T-helper 1 cell treated with Interleukin-12 subunit alpha and Interleukin-12 subunit beta and Interleukin-4 antibody, amounts not matched to agents 30 ng/mL and 1 ng/mL, for 36 hours (primary cell): ENCODE results near the gene ACADL. TPM values are rescaled to one million over a fixed set of nuclear protein-coding genes. Genes with fewer than 3 reads are reported as not detected.
"Not testable (repeated sequence)": the region's sequence is repeated elsewhere in the genome, so short reads cannot be mapped to it uniquely, and the experiment has no call there.

Experiments used
- intact Hi-C: fragments of 100-400 bp; cut with micrococcal nuclease; formaldehyde crosslinking; loops from one replicate; pipeline ENCODE4 v1.15.1; 2024
- total RNA-seq: library from RNA; stranded (reverse); gene quantifications from 2 replicates; pipeline ENCODE4 v1.2.3, GENCODE V29; 2022

Gene ACADL
- total RNA-seq, 1 donor from 2014 or later, result not detected

GRCh38 chr2:210203147-210203546, 22.1 kb downstream of the ACADL start:
- intact Hi-C loops, result no loop called here

DNA sequence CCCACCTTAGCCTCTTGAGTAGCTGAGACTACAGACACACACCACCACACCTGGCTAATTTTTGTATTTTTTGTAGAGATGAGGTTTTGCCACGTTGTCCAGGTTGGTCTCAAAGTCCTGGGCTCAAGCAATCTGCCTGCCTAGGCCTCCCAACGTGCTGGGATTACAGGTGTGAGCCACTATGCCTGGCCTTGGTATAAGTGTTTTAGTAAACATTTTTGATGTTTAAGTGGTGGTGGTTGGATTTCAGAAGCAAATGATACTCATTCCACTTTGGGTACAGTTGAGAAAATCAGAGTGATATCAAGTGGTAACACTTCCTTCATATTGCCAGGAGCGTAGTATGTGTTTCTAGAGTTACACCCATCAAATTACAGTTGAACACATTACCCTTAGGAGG, 25.4 kb downstream of the ACADL start:
- intact Hi-C loops, result loop anchor here (1.0 kb wide), 6 partner anchors 127 to 1805 kb away; no protein-coding TSS in a partner anchor

- intact Hi-C loops, result loop anchor here (1.0 kb wide), 6 partner anchors 126 to 1804 kb away; no protein-coding TSS in a partner anchor
These were observed 26.0 kb downstream of the ACADL start for GRCh38 chr2:210199186-210199765.

DNA sequence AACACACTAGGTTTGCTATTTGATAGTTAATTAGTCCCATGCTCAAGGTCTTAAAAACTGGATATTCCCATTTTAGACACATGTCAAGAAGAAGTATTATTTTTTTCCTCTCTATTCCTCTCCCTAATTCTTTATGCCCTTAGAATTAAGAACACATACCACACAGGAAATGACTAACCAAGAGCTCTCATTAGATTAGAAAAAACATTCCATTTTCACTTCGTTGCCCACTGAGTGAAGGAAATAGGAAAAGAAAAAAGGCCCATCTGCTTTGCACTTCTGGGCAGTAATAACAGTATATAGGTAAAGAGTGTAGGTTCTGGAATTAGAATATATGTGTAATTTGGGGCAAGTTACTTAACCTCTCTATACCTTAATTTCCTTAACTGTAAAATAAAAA, 26.9 kb downstream of the ACADL start:
- intact Hi-C loops, result no loop called here

- intact Hi-C loops, result no loop called here
These were observed 27.5 kb downstream of the ACADL start for GRCh38 chr2:210197720-210198119.

DNA sequence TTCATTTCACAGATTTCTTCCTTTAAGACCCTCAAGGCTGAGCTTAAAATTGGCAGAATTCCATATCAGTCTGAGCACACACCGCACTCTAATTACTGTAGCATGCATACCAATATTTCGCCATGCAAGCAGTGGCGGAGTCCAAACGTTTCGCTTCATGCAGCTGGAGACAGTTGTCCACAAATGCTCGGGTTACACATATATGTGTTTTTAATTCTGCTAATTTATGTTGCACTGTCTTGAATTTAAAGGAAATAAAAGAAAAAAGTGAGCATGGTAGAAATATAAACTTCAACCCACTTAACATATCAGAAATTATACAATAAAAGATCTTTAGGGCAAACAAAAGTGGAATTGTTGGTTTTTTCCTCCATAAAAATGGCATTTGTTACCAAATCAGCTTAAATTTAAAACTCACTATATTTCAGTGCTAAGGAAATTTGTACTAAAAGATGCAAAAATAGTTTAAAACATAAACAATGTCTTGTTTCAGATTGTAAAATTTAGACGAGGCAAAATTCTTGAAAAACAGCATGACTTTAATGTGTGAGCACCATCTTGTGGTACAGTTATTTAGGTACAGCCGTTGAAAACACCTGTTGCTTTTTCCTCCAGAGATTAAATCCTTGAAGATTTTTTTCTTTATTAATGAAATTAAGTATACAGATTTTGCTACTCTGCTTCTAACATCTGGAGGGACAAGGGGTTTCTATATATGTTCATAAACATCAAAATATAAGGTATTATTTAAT, 30.0 kb downstream of the ACADL start:
- intact Hi-C loops, result loop anchor here (1.0 kb wide), 6 partner anchors 25 to 1800 kb away; partner anchors contain the start of gene RPE

DNA sequence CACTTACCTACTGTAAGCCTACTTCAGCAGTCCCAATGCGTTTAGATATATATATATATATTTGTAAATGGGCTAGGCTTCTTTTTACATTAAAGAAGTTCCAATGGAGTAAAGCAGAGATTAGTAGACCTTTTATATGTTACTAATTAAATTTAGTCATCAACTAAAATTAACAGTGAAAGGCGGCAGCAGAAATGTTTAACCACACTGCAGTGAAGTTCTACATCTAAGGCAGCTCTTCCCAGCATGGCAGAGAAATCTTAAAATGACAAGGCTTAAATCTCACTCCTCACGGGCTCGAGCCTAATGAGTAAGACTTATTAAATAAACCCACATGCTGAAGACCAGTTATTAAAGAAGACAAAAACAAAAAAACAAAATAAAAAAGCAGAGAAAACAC, 34.9 kb downstream of the ACADL start:
- intact Hi-C loops, result no loop called here

DNA sequence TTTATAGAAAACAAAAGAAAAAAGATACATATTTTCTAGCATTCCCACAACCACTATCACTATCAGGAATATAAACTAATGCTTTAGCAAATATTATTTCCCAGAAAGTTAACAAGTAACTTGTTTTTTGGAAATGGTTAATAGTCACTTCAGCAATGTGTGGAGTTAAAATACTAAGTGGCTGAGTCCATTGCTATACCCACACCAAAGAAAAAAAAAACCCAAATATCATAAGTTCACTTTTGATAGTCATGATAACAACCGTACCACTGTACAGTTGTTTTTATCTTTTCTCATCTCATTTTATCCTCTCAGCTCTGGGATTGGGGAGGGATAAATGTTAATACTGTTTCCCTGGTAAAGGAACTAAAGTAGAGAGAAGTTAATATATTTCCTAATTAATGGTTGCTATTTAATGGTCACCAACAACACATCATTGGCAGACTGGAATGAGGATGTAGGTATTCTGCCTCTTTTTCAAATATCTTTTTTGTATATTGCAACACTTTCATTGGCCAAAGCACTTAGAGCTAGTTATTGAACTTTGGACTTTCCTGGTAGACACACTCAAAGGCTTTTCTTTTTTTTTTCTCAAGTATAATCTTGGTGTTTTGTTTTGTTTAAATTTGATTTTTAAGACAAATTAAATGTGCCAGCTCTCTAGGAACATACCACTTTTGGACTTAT, 35.7 kb downstream of the ACADL start:
- intact Hi-C loops, result no loop called here

- intact Hi-C loops, result no loop called here
These were observed 36.5 kb downstream of the ACADL start for GRCh38 chr2:210188755-210189154.

DNA sequence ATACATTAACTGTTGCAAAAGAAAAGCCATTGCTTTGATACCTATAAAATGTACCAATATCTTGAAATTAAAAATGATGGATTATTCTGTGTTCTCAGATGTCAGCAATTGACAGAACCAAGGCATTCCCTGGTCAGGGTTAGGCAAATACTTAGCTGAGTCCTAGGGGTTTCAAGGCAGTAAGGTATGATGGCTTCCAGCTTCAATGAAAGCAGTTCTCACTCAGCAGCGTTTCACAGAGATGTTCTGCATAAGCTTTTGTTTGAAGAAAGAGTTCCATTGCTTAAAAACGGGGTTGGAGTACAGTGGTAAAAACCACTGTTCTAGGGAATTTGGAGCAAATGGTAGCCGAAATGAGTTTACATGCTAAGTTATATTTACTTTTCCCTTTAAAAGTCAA, 37.1 kb downstream of the ACADL start:
- intact Hi-C loops, result no loop called here

DNA sequence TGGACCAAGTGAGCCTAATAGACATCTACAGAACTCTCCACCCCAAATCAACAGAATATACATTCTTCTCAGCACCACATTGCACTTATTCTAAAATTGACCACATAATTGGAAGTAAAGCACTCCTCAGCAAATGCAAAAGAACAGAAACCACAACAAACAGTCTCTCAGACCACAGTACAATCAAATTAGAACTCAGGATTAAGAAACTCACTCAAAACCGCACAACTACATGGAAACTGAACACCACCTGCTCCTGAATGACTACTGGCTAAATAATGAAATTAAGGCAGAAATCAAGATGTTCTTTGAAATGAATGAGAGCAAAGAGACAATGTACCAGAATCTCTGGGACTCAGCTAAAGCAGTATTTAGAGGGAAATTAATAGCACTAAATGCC, 41.3 kb downstream of the ACADL start:
- intact Hi-C loops, result not testable (repeated sequence)

DNA sequence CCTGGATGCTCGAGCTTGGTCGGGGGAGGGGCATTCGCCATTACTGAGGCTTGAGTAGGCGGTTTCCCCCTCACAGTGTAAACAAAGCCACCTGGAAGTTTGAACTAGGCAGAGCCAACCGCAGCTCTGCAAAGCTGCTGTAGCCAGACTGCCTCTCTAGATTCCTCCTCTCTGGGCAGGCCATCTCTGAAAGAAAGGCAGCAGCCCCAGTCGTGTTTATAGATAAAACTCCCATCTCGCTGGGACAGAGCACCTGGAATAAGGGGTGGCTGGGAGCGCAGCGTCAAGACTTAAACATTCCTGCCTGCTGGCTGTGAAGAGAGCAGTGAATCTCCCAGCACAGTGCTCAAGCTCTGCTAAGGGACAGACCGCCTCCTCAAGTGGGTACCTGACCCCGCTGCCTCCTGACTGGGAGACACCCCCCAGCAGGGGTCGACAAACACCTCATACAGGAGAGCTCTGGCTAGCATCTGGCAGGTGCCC, 43.6 kb downstream of the ACADL start:
- intact Hi-C loops, result loop anchor here (1.0 kb wide), 1 partner anchor 10 kb away; the partner anchor contains the start of gene KANSL1L

- intact Hi-C loops, result loop anchor here (1.0 kb wide), 1 partner anchor 10 kb away; the partner anchor contains the start of gene KANSL1L
These were observed 44.1 kb downstream of the ACADL start for GRCh38 chr2:210181033-210181605.

GRCh38 chr2:210180477-210180876, 44.8 kb downstream of the ACADL start:
- intact Hi-C loops, result no loop called here

DNA sequence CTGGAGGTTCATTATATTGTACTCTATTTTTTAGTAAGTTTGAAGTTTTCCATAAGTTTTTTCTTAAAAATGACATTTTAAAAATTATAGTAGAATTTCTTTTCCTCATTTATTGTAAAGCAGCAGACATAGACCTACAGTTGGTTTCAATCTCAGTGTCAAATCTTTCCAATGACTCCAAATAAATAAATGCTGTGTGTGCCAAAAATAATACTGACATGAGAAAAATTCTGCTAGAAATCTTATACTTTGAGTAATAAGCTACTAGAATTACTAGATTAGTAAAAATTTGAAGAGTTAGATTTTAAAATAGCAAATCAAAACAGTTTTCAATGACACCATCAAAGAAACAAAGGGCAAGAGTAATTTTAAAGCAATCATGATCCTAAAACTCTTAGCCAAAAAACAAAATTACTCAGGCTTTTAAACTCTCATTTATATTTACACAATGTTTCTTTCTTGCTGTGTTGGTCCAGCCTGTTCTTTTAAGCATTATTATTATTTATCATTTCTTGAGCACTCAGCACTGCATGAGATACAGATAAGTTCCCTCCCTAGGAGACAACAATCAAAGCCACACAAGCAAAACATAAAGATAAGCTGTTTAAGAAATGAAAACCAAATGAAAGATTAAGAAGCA, 45.8 kb downstream of the ACADL start:
- intact Hi-C loops, result no loop called here

- intact Hi-C loops, result no loop called here
These were observed 47.5 kb downstream of the ACADL start for GRCh38 chr2:210177769-210178168.

DNA sequence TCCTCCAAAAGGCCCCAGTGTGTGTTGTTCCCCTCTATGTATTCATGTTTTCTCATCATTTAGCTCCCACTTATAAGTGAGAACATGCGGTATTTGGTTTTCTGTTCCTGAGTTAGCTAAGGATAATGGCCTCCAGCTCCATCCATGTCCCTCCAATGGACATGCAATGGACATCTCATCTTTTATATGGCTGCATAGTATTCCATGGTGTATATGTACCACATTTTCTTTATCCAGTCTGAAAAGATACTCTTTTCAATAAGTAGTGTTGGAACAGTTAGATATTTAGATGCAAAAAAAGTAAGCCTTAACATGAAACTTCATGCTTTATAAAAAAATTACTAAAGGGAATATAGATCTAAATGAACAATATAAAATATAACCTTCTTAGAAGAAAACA, 48.1 kb downstream of the ACADL start:
- intact Hi-C loops, result not testable (repeated sequence)

DNA sequence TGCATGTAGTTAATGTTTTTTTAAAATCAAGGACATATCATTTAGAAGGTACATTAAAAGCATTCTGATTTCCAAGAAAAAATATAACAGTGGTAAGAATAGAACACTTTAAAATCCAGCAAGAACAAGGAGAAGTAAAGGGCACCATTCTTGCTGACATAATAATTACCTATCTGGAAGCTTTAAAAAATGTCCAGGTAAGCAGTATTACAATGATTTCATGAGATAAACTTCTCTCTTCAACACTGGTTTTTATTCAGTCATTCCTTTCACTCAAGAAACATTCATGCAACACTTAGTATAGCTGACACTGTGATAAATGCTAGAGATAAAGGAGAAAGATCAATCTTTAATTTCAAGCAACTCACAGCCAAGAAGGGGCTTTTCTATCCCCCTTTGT, 51.2 kb downstream of the ACADL start:
- intact Hi-C loops, result no loop called here

- intact Hi-C loops, result no loop called here
These were observed 53.0 kb downstream of the ACADL start for GRCh38 chr2:210172219-210172575.

DNA sequence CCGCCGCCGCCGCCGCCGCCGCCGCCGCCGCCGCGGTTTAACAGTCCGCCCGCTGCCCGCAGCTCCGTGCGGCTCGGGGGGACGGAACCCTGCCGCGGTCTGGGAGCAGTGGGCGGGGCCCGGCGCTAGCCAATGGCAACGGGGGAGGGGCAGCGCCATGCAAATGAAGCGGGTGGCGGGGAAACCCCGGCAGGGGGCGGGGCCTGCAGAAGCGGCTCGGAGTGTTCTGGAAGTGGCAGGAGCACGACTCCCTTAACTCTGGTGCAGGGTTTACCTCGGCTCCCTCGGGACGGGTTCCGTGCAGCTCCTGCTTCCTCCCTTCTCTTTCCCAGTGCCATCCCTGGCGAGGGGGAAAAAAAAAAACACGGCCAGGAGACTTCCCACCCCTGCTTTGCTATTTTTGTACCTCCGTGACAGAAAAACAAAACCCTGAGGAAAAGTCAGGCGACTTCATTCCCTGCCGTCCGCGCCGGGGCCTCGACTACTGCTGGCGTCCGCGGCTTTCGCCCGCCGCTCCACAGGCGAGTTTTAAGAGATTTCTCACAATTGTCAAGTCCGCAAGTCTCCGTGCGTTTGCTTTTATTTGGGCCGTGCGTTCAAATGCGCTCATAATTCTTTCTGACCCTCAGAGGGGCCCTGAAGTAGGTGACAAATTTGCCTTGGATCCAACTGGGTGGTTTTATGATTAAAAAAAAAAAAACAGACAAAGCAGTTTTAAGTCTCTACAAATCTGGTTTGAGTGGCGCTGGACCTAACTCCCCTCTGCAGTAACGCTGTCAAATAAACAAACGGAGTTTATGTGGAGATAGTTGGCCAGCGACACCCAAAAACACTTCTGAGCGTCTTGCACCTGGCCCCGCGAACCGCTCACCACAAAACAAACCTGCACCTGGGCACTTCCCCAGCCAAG, 53.7 kb downstream of the ACADL start, which contains the start of gene KANSL1L:
Gene KANSL1L (minus strand): TSS at position 101 of the 910 bp plus-strand sequence. CDS start 16,827 bp downstream, outside the sequence.
- intact Hi-C loops, result loop anchor here (1.0 kb wide), 1 partner anchor 10 kb away; no protein-coding TSS in a partner anchor
